Measurements from ENCODE around the gene RBM38. TPM values are rescaled to one million over a fixed set of nuclear protein-coding genes. Genes with fewer than 3 reads are reported as not detected.

Gene RBM38
- total RNA-seq, 6 experiments from 2014 or later, result 3.7 to 5.7 (median 4.6) TPM

DNA sequence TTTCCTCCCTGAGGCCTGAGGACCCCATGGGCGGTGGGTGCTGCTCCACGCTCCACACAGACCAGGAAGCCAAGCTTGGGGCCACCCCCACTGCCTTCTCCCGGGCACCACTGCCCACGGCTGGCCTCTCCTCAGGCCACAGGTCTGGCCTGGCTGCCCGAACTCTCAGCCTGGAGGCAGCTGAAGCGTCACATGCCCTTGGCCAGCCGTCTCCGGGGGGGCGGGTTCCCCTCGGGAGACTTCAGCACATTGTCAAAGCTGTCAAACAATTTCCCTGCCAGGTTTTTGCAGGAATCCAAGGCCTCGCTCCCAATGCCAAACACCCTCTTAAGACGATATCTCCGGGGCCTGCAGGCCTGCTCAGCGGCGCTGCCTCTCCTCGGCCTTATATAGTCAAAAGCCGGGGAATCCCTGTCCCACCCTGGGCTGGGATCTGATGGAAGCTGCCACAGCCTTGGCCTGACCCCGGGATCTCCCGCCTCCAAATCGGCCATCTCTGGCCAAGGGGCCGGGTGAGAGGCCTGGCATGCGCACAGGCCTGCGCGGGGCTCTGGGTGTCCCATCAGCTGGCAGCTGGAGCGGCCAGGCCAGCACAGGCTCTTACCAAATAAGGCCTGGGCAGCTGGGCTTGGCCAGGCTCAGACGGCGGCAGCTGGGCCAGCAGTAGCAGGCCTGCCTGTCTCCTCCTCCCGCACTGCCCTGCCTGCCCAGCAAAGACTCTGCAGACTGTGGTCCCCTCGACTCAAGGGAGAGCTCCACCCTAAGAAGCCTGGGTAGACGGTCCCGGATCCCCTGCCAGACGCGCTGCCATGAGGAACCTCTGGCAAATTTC lies 49.7 kb downstream of the RBM38 start:
- Mint-ChIP-seq H3K4me3 (no peak overlapping the region), H3K36me3 (ENCODE audit: low read depth) (peaks cover 10% of the 10 kb centered on the region), H3K4me1 (ENCODE audit: low read depth) (peaks cover 9% of the 10 kb centered on the region), H3K27me3 (ENCODE audit: insufficient read depth) (peaks cover 17% of the 10 kb centered on the region), H3K27ac (no peak overlapping the region), H3K9me3 (peaks cover 11% of the 10 kb centered on the region)
- DNase-seq, result no peak
- TF ChIP-seq, protein P1, sequence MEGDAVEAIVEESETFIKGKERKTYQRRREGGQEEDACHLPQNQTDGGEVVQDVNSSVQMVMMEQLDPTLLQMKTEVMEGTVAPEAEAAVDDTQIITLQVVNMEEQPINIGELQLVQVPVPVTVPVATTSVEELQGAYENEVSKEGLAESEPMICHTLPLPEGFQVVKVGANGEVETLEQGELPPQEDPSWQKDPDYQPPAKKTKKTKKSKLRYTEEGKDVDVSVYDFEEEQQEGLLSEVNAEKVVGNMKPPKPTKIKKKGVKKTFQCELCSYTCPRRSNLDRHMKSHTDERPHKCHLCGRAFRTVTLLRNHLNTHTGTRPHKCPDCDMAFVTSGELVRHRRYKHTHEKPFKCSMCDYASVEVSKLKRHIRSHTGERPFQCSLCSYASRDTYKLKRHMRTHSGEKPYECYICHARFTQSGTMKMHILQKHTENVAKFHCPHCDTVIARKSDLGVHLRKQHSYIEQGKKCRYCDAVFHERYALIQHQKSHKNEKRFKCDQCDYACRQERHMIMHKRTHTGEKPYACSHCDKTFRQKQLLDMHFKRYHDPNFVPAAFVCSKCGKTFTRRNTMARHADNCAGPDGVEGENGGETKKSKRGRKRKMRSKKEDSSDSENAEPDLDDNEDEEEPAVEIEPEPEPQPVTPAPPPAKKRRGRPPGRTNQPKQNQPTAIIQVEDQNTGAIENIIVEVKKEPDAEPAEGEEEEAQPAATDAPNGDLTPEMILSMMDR (IDR thresholded peaks at IDR 0.05), result no peak

DNA sequence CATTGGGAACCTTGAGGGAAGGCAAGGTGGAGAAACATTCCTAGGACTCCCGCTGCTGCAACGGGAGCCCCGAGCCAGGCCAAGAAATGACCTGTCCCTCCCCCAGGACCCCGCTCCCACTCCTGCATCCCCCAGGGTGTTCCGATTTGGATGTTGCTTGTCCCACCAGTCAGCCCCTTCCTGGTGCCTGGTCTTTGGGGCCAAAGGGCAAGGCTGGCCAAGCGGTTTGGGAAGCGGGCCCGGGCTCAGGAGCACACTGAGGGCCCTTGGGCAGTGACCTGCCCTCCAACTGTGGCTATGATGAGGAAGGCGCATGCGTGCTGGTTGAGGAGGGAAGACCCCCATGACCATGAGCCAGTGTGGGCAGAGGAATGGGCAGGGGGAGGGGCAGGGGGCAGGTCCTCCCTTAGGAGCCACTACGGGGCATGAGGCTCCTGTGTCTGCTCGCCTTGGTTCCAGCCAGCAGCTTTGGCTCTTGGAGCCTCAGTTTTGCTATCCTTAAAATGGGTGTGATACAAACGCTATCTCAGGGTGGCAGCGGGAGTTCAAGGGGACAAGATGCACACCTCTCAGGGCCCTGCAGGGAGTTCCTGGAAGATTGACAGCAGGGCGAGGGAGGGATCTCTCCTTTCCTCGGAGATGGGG lies 50.4 kb downstream of the RBM38 start:
- Mint-ChIP-seq H3K4me1 (ENCODE audit: low read depth) (peaks cover 9% of the 10 kb centered on the region), H3K9me3 (peaks cover 11% of the 10 kb centered on the region), H3K4me3 (no peak overlapping the region), H3K27ac (no peak overlapping the region), H3K36me3 (ENCODE audit: low read depth) (peaks cover 10% of the 10 kb centered on the region), H3K27me3 (ENCODE audit: insufficient read depth) (peaks cover 18% of the 10 kb centered on the region)
- no peak for DNase-seq
- TF ChIP-seq, protein P1 (IDR thresholded peaks at IDR 0.05), result no peak

DNA sequence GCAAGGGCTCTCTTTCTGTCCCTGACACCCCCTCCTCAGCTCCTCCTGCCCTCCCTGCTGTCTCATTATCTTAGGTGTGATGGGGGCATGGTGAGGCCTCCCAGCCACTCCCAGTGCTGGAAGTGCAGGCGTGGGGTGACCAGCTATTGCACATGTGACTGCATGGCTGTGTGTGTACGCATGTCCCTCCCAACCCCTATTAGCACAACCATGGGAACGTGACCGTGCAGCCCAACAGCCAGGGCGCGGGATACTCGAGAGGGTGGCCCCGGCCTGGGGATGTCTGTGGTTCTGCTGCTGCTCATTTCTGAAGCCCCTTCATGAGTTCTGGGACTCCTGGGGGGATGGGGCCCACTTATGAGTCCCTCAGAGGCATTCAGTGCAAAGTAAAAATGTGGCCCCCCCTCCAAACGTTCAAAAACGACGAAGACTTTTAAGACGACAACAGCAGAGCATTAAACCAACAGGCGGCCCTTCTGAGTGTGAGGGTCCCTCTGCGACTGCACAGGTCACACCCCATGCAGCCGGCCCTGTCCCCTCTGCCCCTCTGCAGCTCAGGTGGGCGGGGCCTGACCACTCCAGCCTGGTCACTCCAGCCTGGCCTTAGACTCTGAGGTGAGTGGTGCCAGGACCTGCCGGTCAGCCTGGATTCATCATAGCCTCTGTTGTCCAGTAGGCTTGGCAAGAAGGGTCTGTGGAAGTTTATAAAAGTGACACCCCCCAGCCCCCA lies 51.1 kb downstream of the RBM38 start:
- TF ChIP-seq, protein P1 (IDR thresholded peaks at IDR 0.05), result no peak
- peaks cover 7% of the 10 kb centered on the region for H3K9me3 Mint-ChIP-seq
- peaks cover 9% of the 10 kb centered on the region for H3K4me1 Mint-ChIP-seq (ENCODE audit: low read depth)
- no peak for DNase-seq
- no peak overlapping the region for H3K4me3 Mint-ChIP-seq
- no peak overlapping the region for H3K27ac Mint-ChIP-seq
- H3K36me3 Mint-ChIP-seq (ENCODE audit: low read depth), result peaks cover 7% of the 10 kb centered on the region
- H3K27me3 Mint-ChIP-seq (ENCODE audit: insufficient read depth), result peaks cover 21% of the 10 kb centered on the region

DNA sequence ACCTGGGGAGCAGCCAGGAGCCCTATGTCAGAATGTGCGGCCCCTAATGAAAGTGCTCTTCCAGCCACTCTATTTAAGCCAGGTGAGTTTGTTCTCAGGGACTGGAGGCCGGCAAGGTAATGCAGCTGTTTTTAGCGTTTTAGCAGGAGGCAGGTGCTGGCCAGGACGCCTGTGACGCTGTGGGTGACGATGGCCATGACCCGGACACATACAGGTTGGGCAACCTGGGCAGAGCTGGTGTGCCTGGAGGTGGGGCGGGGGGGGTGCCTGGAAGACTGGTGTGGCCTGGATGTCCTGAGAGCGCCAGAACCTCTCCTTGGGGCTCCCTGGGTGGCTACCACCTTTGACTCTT lies 51.7 kb downstream of the RBM38 start:
- TF ChIP-seq, protein P1 (IDR thresholded peaks at IDR 0.05), result no peak
- peaks cover 5% of the 10 kb centered on the region for H3K36me3 Mint-ChIP-seq (ENCODE audit: low read depth)
- H3K9me3 Mint-ChIP-seq, result peaks cover 4% of the 10 kb centered on the region
- H3K27ac Mint-ChIP-seq, result no peak overlapping the region
- no peak for DNase-seq
- H3K4me3 Mint-ChIP-seq, result no peak overlapping the region
- H3K4me1 Mint-ChIP-seq (ENCODE audit: low read depth), result peaks cover 9% of the 10 kb centered on the region
- H3K27me3 Mint-ChIP-seq (ENCODE audit: insufficient read depth), result peaks cover 22% of the 10 kb centered on the region

DNA sequence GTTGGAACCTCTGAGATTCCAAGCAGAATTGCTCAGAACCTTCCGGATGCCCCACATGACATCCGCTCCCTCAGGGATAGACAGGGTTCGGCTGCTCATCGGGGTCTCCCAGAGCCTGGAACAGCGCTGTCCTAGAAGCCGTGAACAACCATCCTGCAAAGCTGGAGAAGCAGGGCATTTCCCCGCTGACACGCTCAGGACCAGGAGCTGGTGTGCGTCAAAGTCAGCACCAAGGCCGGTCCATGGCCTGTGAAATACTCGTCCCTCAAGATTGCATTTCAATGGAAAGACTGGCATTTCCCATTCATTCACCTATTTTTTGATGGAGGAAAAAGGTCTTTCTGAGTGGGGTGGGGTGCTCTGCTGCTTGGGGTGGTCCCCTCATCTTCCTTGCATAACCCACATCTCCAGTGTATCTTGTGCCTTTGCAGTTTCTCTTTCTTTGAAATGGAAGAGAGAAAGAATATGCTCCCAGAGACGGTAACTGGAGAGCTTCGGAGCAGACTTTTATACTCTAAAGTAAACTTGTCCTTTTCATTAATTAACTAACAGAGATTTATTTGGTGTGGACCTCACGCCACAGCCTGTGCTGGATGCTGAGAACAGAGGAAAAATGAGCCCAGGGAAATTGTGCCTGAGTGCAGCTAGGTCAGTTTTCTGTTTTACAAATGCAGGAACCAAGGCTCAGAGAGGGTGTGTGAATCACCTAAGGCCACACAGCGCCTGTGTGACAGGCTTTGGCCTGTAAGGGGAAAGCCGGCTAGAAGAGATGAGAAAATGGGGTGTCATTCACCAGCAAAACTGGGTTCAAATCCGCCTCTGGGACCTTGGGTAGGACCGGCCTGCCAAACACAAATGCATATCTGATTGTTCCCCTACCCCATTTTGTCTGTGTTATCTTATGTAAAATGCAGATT lies 52.4 kb downstream of the RBM38 start:
- peaks cover 5% of the 10 kb centered on the region for H3K36me3 Mint-ChIP-seq (ENCODE audit: low read depth)
- peaks cover 24% of the 10 kb centered on the region for H3K27me3 Mint-ChIP-seq (ENCODE audit: insufficient read depth)
- peaks cover 9% of the 10 kb centered on the region for H3K4me1 Mint-ChIP-seq (ENCODE audit: low read depth)
- H3K9me3 Mint-ChIP-seq, result peaks cover 4% of the 10 kb centered on the region
- DNase-seq, result no peak
- no peak overlapping the region for H3K27ac Mint-ChIP-seq
- H3K4me3 Mint-ChIP-seq, result no peak overlapping the region
- TF ChIP-seq, protein P1 (IDR thresholded peaks at IDR 0.05), result no peak

Measured in HFFc6 (cell line).